Measurements from ENCODE around the gene TBC1D8.

TBC1D8 gene

GRCh38 chr2:101026253-101026701 lies 124.9 kb downstream of the TBC1D8 start:
- peak overlapping the region; percentile 31 for H3K27ac ChIP-seq
- TF ChIP-seq ZFX (IDR thresholded peaks at IDR 0.05; ENCODE audit: borderline replicate concordance) (no peak), CTCF (IDR thresholded peaks at IDR 0.05) (no peak)

- H3K27ac ChIP-seq, result peak overlapping the region; percentile 31
- TF ChIP-seq CTCF (IDR thresholded peaks at IDR 0.05) (no peak), ZFX (IDR thresholded peaks at IDR 0.05; ENCODE audit: borderline replicate concordance) (no peak)
Measured at GRCh38 chr2:101025561-101025960, 125.6 kb downstream of the TBC1D8 start.

- TF ChIP-seq ZFX (IDR thresholded peaks at IDR 0.05; ENCODE audit: borderline replicate concordance) (no peak), CTCF (IDR thresholded peaks at IDR 0.05) (no peak)
- no peak overlapping the region for H3K27ac ChIP-seq
Measured at GRCh38 chr2:101023327-101024107, 127.7 kb downstream of the TBC1D8 start.

- no peak overlapping the region for H3K27ac ChIP-seq
- TF ChIP-seq CTCF (IDR thresholded peaks at IDR 0.05) (no peak), ZFX (IDR thresholded peaks at IDR 0.05; ENCODE audit: borderline replicate concordance) (no peak)
Measured at GRCh38 chr2:101022221-101022620, 129.0 kb downstream of the TBC1D8 start.

GRCh38 chr2:101018934-101019333 lies 132.2 kb downstream of the TBC1D8 start:
- no peak overlapping the region for H3K27ac ChIP-seq
- TF ChIP-seq CTCF (IDR thresholded peaks at IDR 0.05), result no peak
- no peak for TF ChIP-seq ZFX (IDR thresholded peaks at IDR 0.05; ENCODE audit: borderline replicate concordance)

- no peak for TF ChIP-seq CTCF (IDR thresholded peaks at IDR 0.05)
- TF ChIP-seq ZFX (IDR thresholded peaks at IDR 0.05; ENCODE audit: borderline replicate concordance), result no peak
- no peak overlapping the region for H3K27ac ChIP-seq
Measured at GRCh38 chr2:101017371-101017770, 133.8 kb downstream of the TBC1D8 start.

GRCh38 chr2:101014264-101014857 lies 136.8 kb downstream of the TBC1D8 start:
- no peak for TF ChIP-seq CTCF (IDR thresholded peaks at IDR 0.05)
- no peak for TF ChIP-seq ZFX (IDR thresholded peaks at IDR 0.05; ENCODE audit: borderline replicate concordance)
- 0 out of 2 replicates have a peak overlapping the region, but pooled peaks have one; percentile 19 for H3K27ac ChIP-seq
